ENCODE measurements around the gene BDKRB2. TPM values are rescaled to one million over a fixed set of nuclear protein-coding genes. Genes with fewer than 3 reads are reported as not detected.

The BDKRB2 gene
- total and polyA plus RNA-seq, 2 experiments from 2014 or later, result 0.14 to 0.21 TPM

DNA sequence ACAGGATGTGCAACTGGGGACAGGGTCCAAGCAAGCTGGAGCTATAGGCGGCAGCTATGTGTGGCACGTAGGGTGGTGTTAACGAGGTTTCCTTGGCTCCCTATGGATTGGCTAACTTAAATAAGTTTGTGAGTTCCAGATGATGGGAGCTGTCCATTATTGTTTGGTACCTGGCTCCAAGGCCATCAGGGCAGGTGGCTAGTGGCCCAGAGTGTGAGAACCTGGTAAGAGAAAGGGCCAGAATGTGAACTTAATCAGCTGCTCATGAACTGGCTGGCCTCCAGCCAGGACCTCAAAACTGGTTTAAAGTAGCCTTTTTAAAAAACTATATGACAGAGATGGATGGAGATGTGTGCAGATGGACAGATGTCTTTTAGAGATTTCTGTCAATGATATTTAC lies 1.5 kb upstream of the BDKRB2 start (continued):
- TF ChIP-seq, protein P1, sequence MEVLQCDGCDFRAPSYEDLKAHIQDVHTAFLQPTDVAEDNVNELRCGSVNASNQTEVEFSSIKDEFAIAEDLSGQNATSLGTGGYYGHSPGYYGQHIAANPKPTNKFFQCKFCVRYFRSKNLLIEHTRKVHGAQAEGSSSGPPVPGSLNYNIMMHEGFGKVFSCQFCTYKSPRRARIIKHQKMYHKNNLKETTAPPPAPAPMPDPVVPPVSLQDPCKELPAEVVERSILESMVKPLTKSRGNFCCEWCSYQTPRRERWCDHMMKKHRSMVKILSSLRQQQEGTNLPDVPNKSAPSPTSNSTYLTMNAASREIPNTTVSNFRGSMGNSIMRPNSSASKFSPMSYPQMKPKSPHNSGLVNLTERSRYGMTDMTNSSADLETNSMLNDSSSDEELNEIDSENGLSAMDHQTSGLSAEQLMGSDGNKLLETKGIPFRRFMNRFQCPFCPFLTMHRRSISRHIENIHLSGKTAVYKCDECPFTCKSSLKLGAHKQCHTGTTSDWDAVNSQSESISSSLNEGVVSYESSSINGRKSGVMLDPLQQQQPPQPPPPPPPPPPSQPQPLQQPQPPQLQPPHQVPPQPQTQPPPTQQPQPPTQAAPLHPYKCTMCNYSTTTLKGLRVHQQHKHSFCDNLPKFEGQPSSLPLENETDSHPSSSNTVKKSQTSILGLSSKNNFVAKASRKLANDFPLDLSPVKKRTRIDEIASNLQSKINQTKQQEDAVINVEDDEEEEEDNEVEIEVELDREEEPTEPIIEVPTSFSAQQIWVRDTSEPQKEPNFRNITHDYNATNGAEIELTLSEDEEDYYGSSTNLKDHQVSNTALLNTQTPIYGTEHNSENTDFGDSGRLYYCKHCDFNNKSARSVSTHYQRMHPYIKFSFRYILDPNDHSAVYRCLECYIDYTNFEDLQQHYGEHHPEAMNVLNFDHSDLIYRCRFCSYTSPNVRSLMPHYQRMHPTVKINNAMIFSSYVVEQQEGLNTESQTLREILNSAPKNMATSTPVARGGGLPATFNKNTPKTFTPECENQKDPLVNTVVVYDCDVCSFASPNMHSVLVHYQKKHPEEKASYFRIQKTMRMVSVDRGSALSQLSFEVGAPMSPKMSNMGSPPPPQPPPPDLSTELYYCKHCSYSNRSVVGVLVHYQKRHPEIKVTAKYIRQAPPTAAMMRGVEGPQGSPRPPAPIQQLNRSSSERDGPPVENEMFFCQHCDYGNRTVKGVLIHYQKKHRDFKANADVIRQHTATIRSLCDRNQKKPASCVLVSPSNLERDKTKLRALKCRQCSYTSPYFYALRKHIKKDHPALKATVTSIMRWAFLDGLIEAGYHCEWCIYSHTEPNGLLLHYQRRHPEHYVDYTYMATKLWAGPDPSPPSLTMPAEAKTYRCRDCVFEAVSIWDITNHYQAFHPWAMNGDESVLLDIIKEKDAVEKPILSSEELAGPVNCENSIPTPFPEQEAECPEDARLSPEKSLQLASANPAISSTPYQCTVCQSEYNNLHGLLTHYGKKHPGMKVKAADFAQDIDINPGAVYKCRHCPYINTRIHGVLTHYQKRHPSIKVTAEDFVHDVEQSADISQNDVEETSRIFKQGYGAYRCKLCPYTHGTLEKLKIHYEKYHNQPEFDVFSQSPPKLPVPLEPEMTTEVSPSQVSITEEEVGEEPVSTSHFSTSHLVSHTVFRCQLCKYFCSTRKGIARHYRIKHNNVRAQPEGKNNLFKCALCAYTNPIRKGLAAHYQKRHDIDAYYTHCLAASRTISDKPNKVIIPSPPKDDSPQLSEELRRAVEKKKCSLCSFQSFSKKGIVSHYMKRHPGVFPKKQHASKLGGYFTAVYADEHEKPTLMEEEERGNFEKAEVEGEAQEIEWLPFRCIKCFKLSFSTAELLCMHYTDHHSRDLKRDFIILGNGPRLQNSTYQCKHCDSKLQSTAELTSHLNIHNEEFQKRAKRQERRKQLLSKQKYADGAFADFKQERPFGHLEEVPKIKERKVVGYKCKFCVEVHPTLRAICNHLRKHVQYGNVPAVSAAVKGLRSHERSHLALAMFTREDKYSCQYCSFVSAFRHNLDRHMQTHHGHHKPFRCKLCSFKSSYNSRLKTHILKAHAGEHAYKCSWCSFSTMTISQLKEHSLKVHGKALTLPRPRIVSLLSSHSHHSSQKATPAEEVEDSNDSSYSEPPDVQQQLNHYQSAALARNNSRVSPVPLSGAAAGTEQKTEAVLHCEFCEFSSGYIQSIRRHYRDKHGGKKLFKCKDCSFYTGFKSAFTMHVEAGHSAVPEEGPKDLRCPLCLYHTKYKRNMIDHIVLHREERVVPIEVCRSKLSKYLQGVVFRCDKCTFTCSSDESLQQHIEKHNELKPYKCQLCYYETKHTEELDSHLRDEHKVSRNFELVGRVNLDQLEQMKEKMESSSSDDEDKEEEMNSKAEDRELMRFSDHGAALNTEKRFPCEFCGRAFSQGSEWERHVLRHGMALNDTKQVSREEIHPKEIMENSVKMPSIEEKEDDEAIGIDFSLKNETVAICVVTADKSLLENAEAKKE (CRISPR knock-in tag; IDR thresholded peaks at IDR 0.05), result no peak
- TF ChIP-seq POLR2AphosphoS5 (IDR thresholded peaks at IDR 0.05; ENCODE audit: low read depth), result no peak
- TF ChIP-seq JUNB (IDR thresholded peaks at IDR 0.05; ENCODE audit: unreplicated experiment), result no peak
- TF ChIP-seq ZNF331 (CRISPR knock-in tag; IDR thresholded peaks at IDR 0.05; ENCODE audit: low read depth), result no peak
- TF ChIP-seq STAT1 (IDR thresholded peaks at IDR 0.05; ENCODE audit: unreplicated experiment), result no peak

DNA sequence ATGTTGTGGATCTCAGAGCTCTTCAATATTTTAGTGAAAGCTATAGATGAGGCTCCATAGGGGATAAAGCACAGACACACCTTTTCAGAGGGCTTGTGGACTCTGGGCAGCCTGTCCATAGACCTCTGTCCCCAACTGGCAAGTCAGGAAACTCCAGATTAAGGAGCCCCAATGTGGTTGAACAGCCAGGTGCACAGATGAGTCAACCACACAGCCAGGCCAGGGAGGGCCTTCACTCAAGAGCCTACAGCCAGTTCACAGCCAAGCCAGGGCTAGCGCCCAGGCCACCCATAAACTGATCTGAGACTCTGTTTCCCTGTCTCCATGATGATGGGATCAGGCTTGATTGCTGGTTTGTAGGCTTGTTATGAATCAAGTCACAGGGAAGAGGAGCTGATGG lies 1.0 kb upstream of the BDKRB2 start:
- H3F3A ChIP-seq (replicated peaks; ENCODE audit: low read depth), result no peaks in the 10 kb centered on the region
- Mint-ChIP-seq H3K9me3 (no peaks in the 10 kb centered on the region), H3K4me3 (no peak overlapping the region), H3K27me3 (ENCODE audit: insufficient read depth, low read depth, poor library complexity) (peaks cover 13% of the 10 kb centered on the region), H3K27ac (no peak overlapping the region), H3K36me3 (ENCODE audit: low read depth) (no peaks in the 10 kb centered on the region), H3K4me1 (peaks cover 22% of the 10 kb centered on the region)
- no peaks in the 10 kb centered on the region for H4K20me1 ChIP-seq (replicated peaks; ENCODE audit: insufficient read depth)
- ATAC-seq (no peak), DNase-seq (ENCODE audit: low spot score) (no peak)
- H3K4me3 ChIP-seq, result no peak overlapping the region
- H3K4me2 ChIP-seq, result peak overlapping the region; percentile 92; the same call in 1 of the 2 replicates
- peaks cover 26% of the 10 kb centered on the region for H3K27me3 ChIP-seq (ENCODE audit: insufficient read depth)
- peaks cover 6% of the 10 kb centered on the region; the same call in 1 of the 2 replicates for H3K4me1 ChIP-seq (ENCODE audit: insufficient read depth)
- H3K9me2 ChIP-seq (ENCODE audit: insufficient read depth), result 0 out of 2 replicates have a peak, but pooled peaks cover 5% of the 10 kb centered on the region
- H3K36me3 ChIP-seq (ENCODE audit: insufficient read depth), result no peaks in the 10 kb centered on the region
- H3K27ac ChIP-seq (ENCODE audit: low read depth), result no peak overlapping the region
- H2AFZ ChIP-seq, result peak overlapping the region; percentile 99; the same call in 1 of the 2 replicates
- H3K79me2 ChIP-seq (replicated peaks; ENCODE audit: insufficient read depth), result no peaks in the 10 kb centered on the region
- TF ChIP-seq, protein P2, sequence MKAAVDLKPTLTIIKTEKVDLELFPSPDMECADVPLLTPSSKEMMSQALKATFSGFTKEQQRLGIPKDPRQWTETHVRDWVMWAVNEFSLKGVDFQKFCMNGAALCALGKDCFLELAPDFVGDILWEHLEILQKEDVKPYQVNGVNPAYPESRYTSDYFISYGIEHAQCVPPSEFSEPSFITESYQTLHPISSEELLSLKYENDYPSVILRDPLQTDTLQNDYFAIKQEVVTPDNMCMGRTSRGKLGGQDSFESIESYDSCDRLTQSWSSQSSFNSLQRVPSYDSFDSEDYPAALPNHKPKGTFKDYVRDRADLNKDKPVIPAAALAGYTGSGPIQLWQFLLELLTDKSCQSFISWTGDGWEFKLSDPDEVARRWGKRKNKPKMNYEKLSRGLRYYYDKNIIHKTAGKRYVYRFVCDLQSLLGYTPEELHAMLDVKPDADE (IDR thresholded peaks at IDR 0.05), result no peak
- TF ChIP-seq, protein P3, sequence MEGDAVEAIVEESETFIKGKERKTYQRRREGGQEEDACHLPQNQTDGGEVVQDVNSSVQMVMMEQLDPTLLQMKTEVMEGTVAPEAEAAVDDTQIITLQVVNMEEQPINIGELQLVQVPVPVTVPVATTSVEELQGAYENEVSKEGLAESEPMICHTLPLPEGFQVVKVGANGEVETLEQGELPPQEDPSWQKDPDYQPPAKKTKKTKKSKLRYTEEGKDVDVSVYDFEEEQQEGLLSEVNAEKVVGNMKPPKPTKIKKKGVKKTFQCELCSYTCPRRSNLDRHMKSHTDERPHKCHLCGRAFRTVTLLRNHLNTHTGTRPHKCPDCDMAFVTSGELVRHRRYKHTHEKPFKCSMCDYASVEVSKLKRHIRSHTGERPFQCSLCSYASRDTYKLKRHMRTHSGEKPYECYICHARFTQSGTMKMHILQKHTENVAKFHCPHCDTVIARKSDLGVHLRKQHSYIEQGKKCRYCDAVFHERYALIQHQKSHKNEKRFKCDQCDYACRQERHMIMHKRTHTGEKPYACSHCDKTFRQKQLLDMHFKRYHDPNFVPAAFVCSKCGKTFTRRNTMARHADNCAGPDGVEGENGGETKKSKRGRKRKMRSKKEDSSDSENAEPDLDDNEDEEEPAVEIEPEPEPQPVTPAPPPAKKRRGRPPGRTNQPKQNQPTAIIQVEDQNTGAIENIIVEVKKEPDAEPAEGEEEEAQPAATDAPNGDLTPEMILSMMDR (conservative IDR thresholded peaks at IDR 0.05; ENCODE audit: low read depth in 2 of 2), result no peak
- TF ChIP-seq, protein P1 (CRISPR knock-in tag; IDR thresholded peaks at IDR 0.05), result no peak

Measured in GM23338 (cell line).